Erythroblast (primary cell): Measurements from ENCODE around the gene STXBP2.

ENCODE experiments used
- DNase-seq, 2 experiments: peaks; one replicate each; lab custom pipeline; 2025; lab: John Stamatoyannopoulos, UW
- GATA1 ChIP-seq: IDR thresholded peaks from 2 replicates; pipeline ENCODE4 v1.6.1; 2011; ENCODE audit warnings: low read depth, mild to moderate bottlenecking, control low read depth, low read length, moderate library complexity
- POLR2A ChIP-seq: IDR thresholded peaks from 2 replicates; pipeline ENCODE4 v1.6.1; 2011; ENCODE audit warnings: mild to moderate bottlenecking, low read length

The STXBP2 gene

GRCh38 chr19:7680606-7681339, 43.9 kb downstream of the STXBP2 start, which contains the start of gene TRAPPC5:
TSS of gene TRAPPC5 (plus strand) at chr19:7680833. CDS start at chr19:7682254, 1,421 bp downstream.
- TF ChIP-seq GATA1 (no peak), POLR2A (no peak)

GRCh38 chr19:7681340-7682174, 44.6 kb downstream of the STXBP2 start:
- TF ChIP-seq POLR2A (no peak), GATA1 (no peak)
- DNase-seq = peak; percentile 84 to 85

More at GRCh38 chr19:7680606-7681339, 43.9 kb downstream of the STXBP2 start, which contains the start of gene TRAPPC5:
- DNase-seq = peak; percentile 89 to 94

GRCh38 chr19:7682175-7682855, 45.4 kb downstream of the STXBP2 start:
- DNase-seq = no peak
- TF ChIP-seq GATA1 = no peak
- TF ChIP-seq POLR2A = no peak

- no peak for DNase-seq
- no peak for TF ChIP-seq POLR2A
- TF ChIP-seq GATA1 = no peak
Observed at GRCh38 chr19:7685546-7686445, 48.9 kb downstream of the STXBP2 start.

- no peak for DNase-seq
- TF ChIP-seq GATA1 = no peak
Observed at GRCh38 chr19:7687177-7687576, 50.3 kb downstream of the STXBP2 start.

GRCh38 chr19:7689165-7689564, 52.3 kb downstream of the STXBP2 start:
- TF ChIP-seq GATA1 = no peak
- TF ChIP-seq POLR2A = no peak
- no peak for DNase-seq

- no peak for DNase-seq
- no peak for TF ChIP-seq GATA1
- TF ChIP-seq POLR2A = no peak
Observed at GRCh38 chr19:7690779-7691258, 53.9 kb downstream of the STXBP2 start.

GRCh38 chr19:7691497-7691896, 54.6 kb downstream of the STXBP2 start:
- no peak for DNase-seq

GRCh38 chr19:7692417-7693088, 55.6 kb downstream of the STXBP2 start:
- TF ChIP-seq GATA1 (no peak), POLR2A (no peak)
- DNase-seq = no peak

More at GRCh38 chr19:7691497-7691896, 54.6 kb downstream of the STXBP2 start:
- TF ChIP-seq POLR2A (no peak), GATA1 (no peak)

GRCh38 chr19:7694499-7694898, 57.6 kb downstream of the STXBP2 start:
- no peak for DNase-seq
- no peak for TF ChIP-seq POLR2A
- no peak for TF ChIP-seq GATA1
